ENCODE data around the gene ST6GAL1.
"Not testable (repeated sequence)": the region's sequence is repeated elsewhere in the genome, so short reads cannot be mapped to it uniquely, and the experiment has no call there.

ST6GAL1 gene

DNA sequence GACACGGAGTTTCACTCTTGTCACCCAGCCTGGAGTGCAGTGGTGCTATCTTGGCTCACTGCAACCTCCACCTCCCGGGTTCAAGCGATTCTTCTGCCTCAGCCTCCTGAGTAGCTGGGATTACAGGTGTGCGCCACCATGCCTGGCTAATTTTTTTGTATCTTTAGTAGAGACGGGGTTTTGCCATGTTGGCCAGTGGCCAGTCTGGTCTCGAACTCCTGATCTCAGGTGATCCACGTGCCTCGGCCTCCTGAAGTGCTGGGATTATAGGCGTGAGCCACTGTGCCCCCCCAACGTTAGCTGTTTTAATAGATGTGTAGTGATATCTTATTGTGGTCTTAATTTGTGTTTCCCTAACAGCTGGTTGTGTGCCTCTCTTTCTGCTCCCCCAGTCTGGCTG is 40.8 kb downstream of the ST6GAL1 start:
- not testable (repeated sequence) for DNase-seq

DNA sequence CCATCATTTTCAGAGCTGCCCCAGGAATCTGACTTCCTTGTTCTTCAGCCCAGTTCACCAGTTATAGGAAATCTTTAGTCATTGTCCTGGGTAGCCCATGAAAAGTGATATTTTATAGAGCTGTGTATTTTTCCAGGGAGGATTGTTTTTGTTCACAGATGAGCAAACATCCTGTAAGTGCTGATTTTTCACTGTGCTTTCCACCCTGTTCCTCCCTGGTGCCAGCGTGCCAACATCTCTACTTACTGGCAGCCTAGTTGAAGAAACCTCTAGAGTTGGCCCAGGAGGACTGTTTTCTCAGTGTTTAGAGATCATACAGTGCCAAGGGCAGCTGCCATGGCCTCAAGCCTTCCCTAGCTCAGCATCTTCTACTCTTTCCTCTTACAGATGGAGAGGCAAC is 41.3 kb downstream of the ST6GAL1 start:
- no peak for DNase-seq

DNA sequence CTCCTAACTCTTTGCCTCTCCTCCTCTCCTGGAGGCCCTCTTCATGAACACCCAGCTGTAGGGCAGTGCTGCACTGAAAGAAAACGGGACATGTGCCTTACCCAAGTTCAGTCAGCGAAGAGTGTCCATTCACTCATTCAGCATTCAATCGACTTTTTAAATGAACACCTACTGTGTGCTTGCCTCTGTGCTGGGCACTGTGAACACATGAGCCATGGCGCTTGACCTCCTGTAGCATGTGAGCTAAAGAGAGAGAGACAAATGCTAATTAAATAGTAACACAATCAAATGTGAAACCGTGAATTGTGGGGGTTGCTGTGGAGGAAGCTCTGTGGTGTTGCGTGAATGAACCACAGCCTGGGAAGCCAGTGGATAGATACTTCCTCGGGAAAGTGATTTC is 43.4 kb downstream of the ST6GAL1 start:
- no peak for DNase-seq

- no peak for DNase-seq
Measured at GRCh38 chr3:186974824-186975313, 44.5 kb downstream of the ST6GAL1 start.

DNA sequence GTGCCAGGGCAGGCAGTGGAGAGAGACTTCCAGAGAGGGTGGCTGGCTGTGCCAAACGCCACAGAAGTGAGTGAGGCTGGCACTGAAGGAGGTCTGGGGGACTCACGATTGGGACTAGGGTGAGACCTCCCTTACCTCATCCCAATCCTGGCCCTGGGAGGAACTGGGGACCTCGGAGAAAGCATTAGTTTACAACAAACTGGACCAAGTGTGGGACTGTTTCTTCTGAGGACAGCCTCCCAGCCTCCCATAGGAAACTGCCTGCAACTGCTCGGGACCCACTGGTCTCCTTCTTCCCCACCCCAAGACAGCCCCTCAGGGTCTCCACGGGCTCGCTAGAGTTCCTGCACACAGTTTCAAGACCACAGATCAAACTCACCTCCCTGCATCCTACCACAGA is 45.4 kb downstream of the ST6GAL1 start:
- DNase-seq = no peak

GRCh38 chr3:186976837-186977750 is 46.8 kb downstream of the ST6GAL1 start:
- peak; percentile 38 for DNase-seq

DNA sequence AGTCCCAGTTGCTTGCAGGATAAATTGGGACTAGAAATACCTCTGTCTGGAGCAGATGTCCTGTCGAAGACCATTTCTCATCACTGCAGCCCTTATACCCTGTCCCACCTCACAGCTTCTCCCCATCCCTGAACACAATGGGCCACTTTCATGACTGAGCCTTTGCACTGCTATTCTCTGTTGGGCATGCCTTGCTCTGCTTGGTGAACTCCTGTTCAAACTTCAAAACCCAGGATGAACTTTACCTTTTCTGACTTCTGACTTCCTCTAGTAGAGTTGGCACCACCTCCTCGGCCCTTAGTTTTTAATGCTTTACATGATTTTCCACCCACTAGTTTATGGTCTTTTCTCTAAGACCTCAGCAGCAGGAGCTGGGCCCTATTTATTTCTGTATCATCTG is 48.4 kb downstream of the ST6GAL1 start:
- no peak for DNase-seq

GRCh38 chr3:186979852-186980251 is 49.5 kb downstream of the ST6GAL1 start:
- no peak for DNase-seq

- DNase-seq = no peak
Measured at GRCh38 chr3:186980989-186981388, 50.7 kb downstream of the ST6GAL1 start.

- no peak for DNase-seq
Measured at GRCh38 chr3:186983659-186984058, 53.3 kb downstream of the ST6GAL1 start.

DNA sequence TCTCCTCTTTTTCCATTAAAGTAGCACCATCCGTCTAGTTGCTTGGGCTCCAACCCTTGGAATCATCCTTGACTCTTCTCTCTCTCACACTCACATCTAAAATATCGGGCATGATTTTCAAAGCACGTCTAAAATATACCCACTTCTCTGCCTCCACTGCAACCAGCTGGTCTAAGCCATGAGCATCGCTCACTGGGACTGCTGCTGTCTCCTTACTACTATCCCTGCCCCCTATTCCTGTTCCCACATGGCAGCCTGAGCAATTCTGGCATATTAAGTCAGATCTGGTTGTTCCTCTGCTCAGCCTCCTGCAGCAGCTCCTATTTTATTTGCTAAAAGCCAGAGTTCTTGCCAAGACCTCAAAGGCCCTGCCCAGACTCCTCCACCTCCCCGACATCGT is 53.7 kb downstream of the ST6GAL1 start:
- no peak for DNase-seq

- DNase-seq = no peak
Measured at GRCh38 chr3:186985661-186986364, 55.5 kb downstream of the ST6GAL1 start.

GRCh38 chr3:186986406-186986805 is 56.1 kb downstream of the ST6GAL1 start:
- no peak for DNase-seq

GRCh38 chr3:186986816-186987215 is 56.5 kb downstream of the ST6GAL1 start:
- no peak for DNase-seq

GRCh38 chr3:186988806-186989205 is 58.5 kb downstream of the ST6GAL1 start:
- DNase-seq = no peak

GRCh38 chr3:186989429-186989828 is 59.1 kb downstream of the ST6GAL1 start:
- DNase-seq = no peak

DNA sequence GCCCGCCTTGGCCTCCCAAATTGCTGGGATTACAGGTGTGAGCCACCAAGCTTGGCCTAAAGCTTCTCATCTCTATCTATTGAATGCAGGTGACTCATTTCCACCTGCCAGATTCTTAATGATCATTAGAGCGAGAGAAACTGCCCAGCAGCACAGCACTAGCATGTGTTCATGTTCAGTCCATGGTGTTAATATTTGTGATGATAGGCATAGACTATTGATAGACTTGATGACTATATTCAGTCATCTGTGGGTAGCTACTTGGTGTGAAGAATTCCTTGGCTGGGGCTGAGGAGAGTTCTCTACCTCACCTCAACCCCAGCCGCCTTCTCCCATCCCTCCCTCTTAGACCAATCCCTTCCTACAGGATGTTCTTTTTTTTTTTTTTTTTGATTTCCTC is 60.0 kb downstream of the ST6GAL1 start:
- DNase-seq = no peak

DNA sequence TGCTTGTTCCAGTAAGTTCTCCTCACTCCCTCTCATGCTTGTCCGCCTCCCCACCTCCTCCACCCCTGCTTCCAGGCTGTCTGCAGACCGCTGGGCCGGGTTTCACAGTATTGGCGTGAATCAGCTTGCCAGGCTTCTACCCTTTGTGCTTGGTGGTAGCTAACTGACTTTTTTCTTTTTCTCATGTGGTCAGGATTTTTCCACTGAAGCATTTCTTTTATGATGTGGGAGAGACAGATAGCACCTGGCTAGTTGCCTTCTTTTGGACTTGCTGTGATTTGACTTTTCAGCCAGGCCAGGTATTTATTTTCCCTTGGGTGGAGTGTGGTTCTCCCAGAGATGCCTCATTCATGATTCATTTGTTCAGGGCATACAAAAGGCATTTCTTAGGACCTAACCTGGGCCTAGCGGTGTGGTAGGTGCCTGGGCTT is 60.6 kb downstream of the ST6GAL1 start:
- DNase-seq = no peak

DNA sequence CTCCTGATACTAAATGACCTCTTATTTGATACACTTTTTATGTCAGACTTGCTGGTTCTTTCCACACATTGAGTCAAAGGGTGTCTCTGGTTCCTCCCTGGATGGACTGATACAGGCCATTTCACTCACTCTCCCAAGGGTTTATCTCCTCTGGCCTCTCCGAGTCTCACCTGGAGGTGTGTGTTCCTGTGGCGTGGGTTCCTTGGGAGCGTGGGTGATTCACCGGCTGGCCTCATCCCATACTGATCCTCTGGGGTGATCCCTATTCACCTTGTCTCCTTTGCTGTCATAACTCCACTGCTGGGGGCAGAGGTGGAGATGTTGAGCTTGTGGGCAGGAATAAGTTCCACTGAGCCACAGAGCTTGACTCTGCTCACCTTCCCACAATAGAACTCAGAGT is 61.1 kb downstream of the ST6GAL1 start:
- DNase-seq = no peak

DNA sequence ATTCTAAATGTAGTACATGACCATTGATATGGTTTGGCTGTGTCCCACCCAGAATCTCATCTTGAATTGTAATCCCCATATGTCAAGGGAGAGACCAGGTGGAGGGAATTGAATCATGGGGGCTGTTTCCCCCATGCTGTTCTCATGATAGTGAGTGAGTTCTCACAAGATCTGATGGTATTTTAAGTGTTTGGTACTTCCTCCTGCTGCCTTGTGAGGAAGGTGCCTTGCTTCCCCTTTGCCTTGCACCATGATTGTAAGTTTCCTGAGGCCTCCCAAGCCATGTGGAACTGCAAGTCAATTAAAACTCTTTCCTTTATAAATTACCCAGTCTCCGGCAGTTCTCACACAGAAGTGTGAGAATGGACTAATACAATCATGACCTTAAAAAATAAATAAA is 61.8 kb downstream of the ST6GAL1 start:
- DNase-seq = not testable (repeated sequence)

DNA sequence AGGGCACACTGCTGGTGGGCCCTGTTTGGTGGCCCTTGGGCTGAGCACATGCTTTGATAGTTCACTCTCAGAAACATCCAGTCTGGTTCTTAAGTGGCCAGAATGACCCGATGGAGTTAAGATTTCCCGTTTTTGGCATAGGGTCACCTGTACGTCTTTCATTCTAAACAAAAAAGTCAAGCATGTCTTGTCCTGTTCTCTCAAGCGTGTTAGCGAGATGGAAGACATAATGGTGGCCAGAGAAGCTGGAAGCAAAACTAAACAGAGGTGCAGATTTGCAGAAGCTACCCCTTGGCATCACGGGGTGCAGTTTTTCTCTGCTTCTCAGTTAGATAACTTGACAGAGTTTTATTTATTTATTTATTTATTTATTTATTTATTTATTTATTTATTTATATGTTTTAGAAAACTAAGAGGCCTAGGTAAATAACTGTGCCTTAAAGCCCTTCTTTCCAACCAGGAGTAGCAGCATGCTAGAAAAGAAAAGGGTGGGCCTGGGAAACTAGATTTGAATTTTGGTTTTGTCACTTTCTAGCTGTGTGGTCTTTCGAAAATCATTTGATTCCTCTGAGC is 63.0 kb downstream of the ST6GAL1 start:
- DNase-seq = no peak

- DNase-seq = no peak
Measured at GRCh38 chr3:186994000-186994955, 64.0 kb downstream of the ST6GAL1 start.
